GM12878 (cell line): ENCODE measurements around the gene ZNF530. TPM values are rescaled to one million over a fixed set of nuclear protein-coding genes. Genes with fewer than 3 reads are reported as not detected.

Experiments used
- CHD2 ChIP-seq: IDR thresholded peaks from 2 replicates; pipeline ENCODE4 v1.6.1; 2011; ENCODE audit warnings: low read depth, low read length, improper control_type of control experiment, borderline replicate concordance
- DPF2 ChIP-seq: fragments of 450-650 bp; IDR thresholded peaks from 2 replicates; pipeline ENCODE4 v1.6.1; 2017; ENCODE audit warnings: mild to moderate bottlenecking
- EED ChIP-seq: sonication (generic); IDR thresholded peaks from 2 replicates; pipeline ENCODE4 v1.6.1; 2016; ENCODE audit warnings: antibody characterized with exemption, low read depth
- ESRRA ChIP-seq: IDR thresholded peaks from 2 replicates; pipeline ENCODE4 v1.6.1; 2012; ENCODE audit warnings: mild to moderate bottlenecking, low read length, improper control_type of control experiment
- EZH2 ChIP-seq: IDR thresholded peaks from 2 replicates; pipeline ENCODE4 v1.6.1; 2012; ENCODE audit warnings: low read depth, mild to moderate bottlenecking, control low read depth, inconsistent platforms, low read length, borderline replicate concordance; ENCODE audit not compliant: control insufficient read depth
- IKZF1 ChIP-seq: fragments of 450-650 bp; conservative IDR thresholded peaks from 2 replicates; pipeline ENCODE4 v1.6.1; 2017; ENCODE audit warnings: antibody characterized with exemption, mild to moderate bottlenecking
- JUNB ChIP-seq: IDR thresholded peaks from 2 replicates; pipeline ENCODE4 v1.6.1; 2016; ENCODE audit warnings: antibody characterized with exemption, mild to moderate bottlenecking
- LARP7 ChIP-seq: fragments of 450-650 bp; IDR thresholded peaks from 2 replicates; pipeline ENCODE4 v1.6.1; 2017; ENCODE audit warnings: mild to moderate bottlenecking
- MAX ChIP-seq: IDR thresholded peaks from 2 replicates; pipeline ENCODE4 v1.6.1; 2012; ENCODE audit warnings: low read depth, low read length, improper control_type of control experiment
- MEF2B ChIP-seq: fragments of 450-650 bp; IDR thresholded peaks from 2 replicates; pipeline ENCODE4 v1.6.1; 2018; ENCODE audit warnings: mild to moderate bottlenecking, moderate library complexity; ENCODE audit not compliant: partially characterized antibody, poor library complexity, severe bottlenecking
- MYC ChIP-seq: IDR thresholded peaks from 2 replicates; pipeline ENCODE4 v1.6.1; 2011; ENCODE audit warnings: mild to moderate bottlenecking, low read length, moderate library complexity, inconsistent platforms; ENCODE audit not compliant: insufficient read depth, insufficient replicate concordance, insufficient read length, severe bottlenecking
- NFXL1 ChIP-seq: fragments of 450-650 bp; IDR thresholded peaks from 2 replicates; pipeline ENCODE4 v1.6.1; 2017; ENCODE audit warnings: antibody characterized with exemption, mild to moderate bottlenecking, borderline replicate concordance
- NKRF ChIP-seq: fragments of 450-650 bp; conservative IDR thresholded peaks from 2 replicates; pipeline ENCODE4 v1.6.1; 2017; ENCODE audit warnings: mild to moderate bottlenecking, moderate library complexity
- NR2F1 ChIP-seq: fragments of 450-650 bp; conservative IDR thresholded peaks from 2 replicates; pipeline ENCODE4 v1.6.1; 2017; ENCODE audit warnings: mild to moderate bottlenecking
- PAX5 ChIP-seq: IDR thresholded peaks from 2 replicates; pipeline ENCODE4 v1.6.1; 2011; ENCODE audit warnings: low read depth, low read length, borderline replicate concordance
- PML ChIP-seq: IDR thresholded peaks from 2 replicates; pipeline ENCODE4 v1.6.1; 2012; ENCODE audit warnings: low read length, inconsistent platforms
- POLR2A ChIP-seq: IDR thresholded peaks from 2 replicates; pipeline ENCODE4 v1.6.1; 2011; ENCODE audit warnings: low read depth, mild to moderate bottlenecking, low read length
- POLR2AphosphoS2 ChIP-seq: IDR thresholded peaks from 2 replicates; pipeline ENCODE4 v1.6.1; 2011; ENCODE audit warnings: low read depth, mild to moderate bottlenecking, low read length, improper control_type of control experiment, moderate library complexity
- POU2F2 ChIP-seq: IDR thresholded peaks from 3 replicates; pipeline ENCODE4 v1.6.1; 2011; ENCODE audit warnings: low read depth, mild to moderate bottlenecking, low read length, borderline replicate concordance
- RBBP5 ChIP-seq: fragments of 200-600 bp; sonication (generic); conservative IDR thresholded peaks from 2 replicates; pipeline ENCODE4 v1.6.1; 2016
- RUNX3 ChIP-seq: IDR thresholded peaks from 2 replicates; pipeline ENCODE4 v1.6.1; 2012; ENCODE audit warnings: low read length, inconsistent platforms
- SIX5 ChIP-seq: IDR thresholded peaks from 2 replicates; pipeline ENCODE4 v1.6.1; 2011; ENCODE audit warnings: mild to moderate bottlenecking, low read depth, low read length, moderate library complexity; ENCODE audit not compliant: severe bottlenecking
- SP1 ChIP-seq: IDR thresholded peaks from one replicate; pipeline ENCODE4 v1.6.1; 2011; ENCODE audit warnings: low read depth, low read length
- TAF1 ChIP-seq: IDR thresholded peaks from 2 replicates; pipeline ENCODE4 v1.6.1; 2011; ENCODE audit warnings: mild to moderate bottlenecking, low read depth, low read length, borderline replicate concordance
- YY1 ChIP-seq: IDR thresholded peaks from 2 replicates; pipeline ENCODE4 v1.6.1; 2011; ENCODE audit warnings: low read depth, mild to moderate bottlenecking, low read length
- ZNF622 ChIP-seq: fragments of 450-650 bp; IDR thresholded peaks from 2 replicates; pipeline ENCODE4 v1.6.1; 2017; ENCODE audit warnings: mild to moderate bottlenecking, inconsistent platforms
- polyA plus RNA-seq, 11 experiments: library from polyadenylated mRNA; depleted of rRNA in 4 of 11; unstranded in 6 of 11; stranded (reverse) in 5 of 11; fragments of >200 nt; fragmentation: Nextera tagmentation in 4 of 11; fragmentation: Illumina TruSeq in 1 of 11; extraction: Ambion mirVana in 4 of 11; extraction: Trizol in 1 of 11; gene quantifications; 1 replicate in 1 of 11; 2 replicates in 10 of 11; pipeline versions ENCODE4 v1.2.1 to v1.2.3, GENCODE V29; 2011 to 2016; ENCODE audit warnings: inconsistent platforms in 2 of 11, missing spikeins in 2 of 11, low read depth in 1 of 11
- total RNA-seq, 4 experiments: library from RNA; depleted of rRNA in 3 of 4; stranded (reverse); fragments of >200 nt in 3 of 4; fragmentation: Illumina TruSeq in 1 of 4; extraction: Trizol in 1 of 4; gene quantifications; 2 replicates each; pipeline versions ENCODE4 v1.2.1 to v1.2.3, GENCODE V29; 2013 to 2021
- TF ChIP-seq, protein P1 (sequence below): IDR thresholded peaks from 2 replicates; pipeline ENCODE4 v1.6.1; 2012; ENCODE audit warnings: low read depth, low read length, improper control_type of control experiment
- TF ChIP-seq, protein P2 (sequence below): fragments of 450-650 bp; IDR thresholded peaks from 2 replicates; pipeline ENCODE4 v1.6.1; 2017; ENCODE audit warnings: mild to moderate bottlenecking

The ZNF530 gene
- total and polyA plus RNA-seq, 10 of the 15 experiments (the other 5 are each of a cell fraction or from before 2014, with no cell fraction given), result 1.9 to 9.3 (median 6.6) TPM

GRCh38 chr19:57613941-57614743 is 14.5 kb downstream of the ZNF530 start, which contains the start of gene ZNF134 (continued):
- TF ChIP-seq SIX5 (peak; percentile 83), POLR2A (peak; percentile 87), SP1 (peak; percentile 43), NKRF (no peak), RUNX3 (peak; percentile 15; the same call in 1 of the 2 replicates), PAX5 (no peak), CHD2 (peak; percentile 52; the same call in 1 of the 2 replicates), MAX (peak; percentile 7; the same call in 1 of the 2 replicates), TAF1 (peak; percentile 74), LARP7 (peak; percentile 65; the same call in 1 of the 2 replicates), ESRRA (no peak), EZH2 (no peak), EED (no peak), MYC (no peak), POU2F2 (0 out of 3 replicates have a peak, but pooled peaks have one; percentile 13), IKZF1 (peak; percentile 73), YY1 (peak; percentile 94), MEF2B (peak; percentile 38), RBBP5 (no peak), PML (0 out of 2 replicates have a peak, but pooled peaks have one; percentile 61), JUNB (no peak), ZNF622 (no peak), NR2F1 (peak; percentile 24; the same call in 1 of the 2 replicates), NFXL1 (no peak), DPF2 (peak; percentile 59; the same call in 1 of the 2 replicates), POLR2AphosphoS2 (0 out of 2 replicates have a peak, but pooled peaks have one; percentile 51)
- TF ChIP-seq, protein P1, sequence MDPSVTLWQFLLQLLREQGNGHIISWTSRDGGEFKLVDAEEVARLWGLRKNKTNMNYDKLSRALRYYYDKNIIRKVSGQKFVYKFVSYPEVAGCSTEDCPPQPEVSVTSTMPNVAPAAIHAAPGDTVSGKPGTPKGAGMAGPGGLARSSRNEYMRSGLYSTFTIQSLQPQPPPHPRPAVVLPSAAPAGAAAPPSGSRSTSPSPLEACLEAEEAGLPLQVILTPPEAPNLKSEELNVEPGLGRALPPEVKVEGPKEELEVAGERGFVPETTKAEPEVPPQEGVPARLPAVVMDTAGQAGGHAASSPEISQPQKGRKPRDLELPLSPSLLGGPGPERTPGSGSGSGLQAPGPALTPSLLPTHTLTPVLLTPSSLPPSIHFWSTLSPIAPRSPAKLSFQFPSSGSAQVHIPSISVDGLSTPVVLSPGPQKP, result peak; percentile 16; the same call in 1 of the 2 replicates
- TF ChIP-seq, protein P2, sequence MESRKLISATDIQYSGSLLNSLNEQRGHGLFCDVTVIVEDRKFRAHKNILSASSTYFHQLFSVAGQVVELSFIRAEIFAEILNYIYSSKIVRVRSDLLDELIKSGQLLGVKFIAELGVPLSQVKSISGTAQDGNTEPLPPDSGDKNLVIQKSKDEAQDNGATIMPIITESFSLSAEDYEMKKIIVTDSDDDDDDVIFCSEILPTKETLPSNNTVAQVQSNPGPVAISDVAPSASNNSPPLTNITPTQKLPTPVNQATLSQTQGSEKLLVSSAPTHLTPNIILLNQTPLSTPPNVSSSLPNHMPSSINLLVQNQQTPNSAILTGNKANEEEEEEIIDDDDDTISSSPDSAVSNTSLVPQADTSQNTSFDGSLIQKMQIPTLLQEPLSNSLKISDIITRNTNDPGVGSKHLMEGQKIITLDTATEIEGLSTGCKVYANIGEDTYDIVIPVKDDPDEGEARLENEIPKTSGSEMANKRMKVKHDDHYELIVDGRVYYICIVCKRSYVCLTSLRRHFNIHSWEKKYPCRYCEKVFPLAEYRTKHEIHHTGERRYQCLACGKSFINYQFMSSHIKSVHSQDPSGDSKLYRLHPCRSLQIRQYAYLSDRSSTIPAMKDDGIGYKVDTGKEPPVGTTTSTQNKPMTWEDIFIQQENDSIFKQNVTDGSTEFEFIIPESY, result no peak
